Activated CD4-positive, alpha-beta T cell treated with anti-CD3 and anti-CD28 coated beads, Interleukin-2, amount 50 U/mL, for 1 hour (primary cell): ENCODE data around the gene SCMH1.
"Not testable (repeated sequence)": the region's sequence is repeated elsewhere in the genome, so short reads cannot be mapped to it uniquely, and the experiment has no call there.

Experiments used
- DNase-seq: peaks from one replicate; pipeline ENCODE4 v3.0.0-alpha.2; 2020

The SCMH1 gene

GRCh38 chr1:41241749-41242341 lies at the start of gene SCMH1:
SCMH1 (minus strand) TSS chr1:41242306; CDS start chr1:41186133, 56,173 bp downstream.
- DNase-seq = peak; percentile 49

- no peak for DNase-seq
Observed at GRCh38 chr1:41291195-41291594, 49.1 kb upstream of the SCMH1 start.

- no peak for DNase-seq
Observed at GRCh38 chr1:41289196-41289595, 47.1 kb upstream of the SCMH1 start.

GRCh38 chr1:41286992-41287391 lies 44.9 kb upstream of the SCMH1 start:
- DNase-seq = no peak

- DNase-seq = no peak
Observed at GRCh38 chr1:41286486-41286885, 44.4 kb upstream of the SCMH1 start.

GRCh38 chr1:41285818-41286217 lies 43.7 kb upstream of the SCMH1 start:
- DNase-seq = no peak

- no peak for DNase-seq
Observed at GRCh38 chr1:41284121-41284520, 42.0 kb upstream of the SCMH1 start.

- DNase-seq = peak; percentile 15
Observed at GRCh38 chr1:41282679-41283317, 40.7 kb upstream of the SCMH1 start.

GRCh38 chr1:41281334-41281733 lies 39.2 kb upstream of the SCMH1 start:
- no peak for DNase-seq

- no peak for DNase-seq
Observed at GRCh38 chr1:41280202-41281032, 38.3 kb upstream of the SCMH1 start.

GRCh38 chr1:41278076-41278475 lies 36.0 kb upstream of the SCMH1 start:
- no peak for DNase-seq

- no peak for DNase-seq
Observed at GRCh38 chr1:41277371-41277975, 35.4 kb upstream of the SCMH1 start.

- DNase-seq = no peak
Observed at GRCh38 chr1:41275831-41276230, 33.7 kb upstream of the SCMH1 start.

- no peak for DNase-seq
Observed at GRCh38 chr1:41274752-41275545, 32.8 kb upstream of the SCMH1 start.

GRCh38 chr1:41272601-41273000 lies 30.5 kb upstream of the SCMH1 start:
- DNase-seq = no peak

- peak; percentile 65 for DNase-seq
Observed at GRCh38 chr1:41268154-41268770, 26.2 kb upstream of the SCMH1 start.

- DNase-seq = no peak
Observed at GRCh38 chr1:41261926-41262618, 20.0 kb upstream of the SCMH1 start.

- DNase-seq = no peak
Observed at GRCh38 chr1:41260768-41261167, 18.7 kb upstream of the SCMH1 start.

GRCh38 chr1:41259221-41259620 lies 17.1 kb upstream of the SCMH1 start:
- no peak for DNase-seq

- DNase-seq = no peak
Observed at GRCh38 chr1:41255978-41256377, 13.9 kb upstream of the SCMH1 start.

GRCh38 chr1:41251120-41251519 lies 9.0 kb upstream of the SCMH1 start:
- not testable (repeated sequence) for DNase-seq

GRCh38 chr1:41249319-41249718 lies 7.2 kb upstream of the SCMH1 start:
- no peak for DNase-seq
